ENCODE data around the gene VTCN1.
"Not testable (repeated sequence)": the region's sequence is repeated elsewhere in the genome, so short reads cannot be mapped to it uniquely, and the experiment has no call there.

Gene VTCN1

GRCh38 chr1:117122330-117123025 is 88.2 kb downstream of the VTCN1 start:
- no peak for DNase-seq (ENCODE audit: low read depth)

GRCh38 chr1:117121589-117122329 is 89.0 kb downstream of the VTCN1 start, which contains the start of gene TRIM45:
Gene TRIM45 (minus strand): TSS chr1:117121749. CDS start chr1:117121201, 548 bp downstream.
- DNase-seq (ENCODE audit: low read depth): peak; percentile 97

DNA sequence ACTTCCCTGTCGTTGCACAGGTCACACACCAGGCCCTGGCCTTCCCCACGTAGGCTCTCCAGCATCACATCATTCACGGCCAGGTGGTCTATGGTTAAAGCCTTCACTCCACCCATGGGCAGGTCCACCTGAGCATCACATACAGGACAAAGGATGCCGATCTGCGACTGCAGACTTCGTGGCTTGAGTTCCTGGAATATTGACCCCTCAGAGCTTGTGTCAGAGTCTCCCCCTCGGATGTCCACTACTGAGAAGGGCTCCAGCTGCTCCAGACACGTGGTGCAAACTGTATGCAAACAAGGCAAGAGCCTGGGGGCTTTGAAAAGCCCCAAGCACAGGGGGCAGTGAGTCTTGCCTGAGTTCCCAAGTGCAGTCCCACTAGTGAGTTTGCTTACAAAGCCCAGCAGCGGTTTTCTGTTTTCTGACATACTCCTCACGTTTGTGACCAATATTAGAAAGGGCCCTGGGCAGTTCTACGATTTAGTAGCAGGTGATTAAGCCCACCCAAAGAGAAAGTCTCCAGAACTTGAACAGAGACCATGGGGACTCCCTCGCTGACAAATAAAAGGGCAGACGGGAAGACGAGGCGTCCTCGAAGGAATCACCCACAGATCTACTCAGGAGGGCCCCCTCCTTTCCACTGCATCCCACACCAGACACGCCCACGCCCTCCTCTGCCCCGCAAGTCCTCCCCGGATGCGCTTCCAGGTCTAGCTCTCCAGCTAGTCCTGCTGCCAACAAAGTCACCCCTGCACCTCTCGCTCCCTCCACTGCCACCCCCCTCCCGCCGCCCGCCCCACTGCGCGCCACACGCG is 89.7 kb downstream of the VTCN1 start:
- no peak for DNase-seq (ENCODE audit: low read depth)

DNA sequence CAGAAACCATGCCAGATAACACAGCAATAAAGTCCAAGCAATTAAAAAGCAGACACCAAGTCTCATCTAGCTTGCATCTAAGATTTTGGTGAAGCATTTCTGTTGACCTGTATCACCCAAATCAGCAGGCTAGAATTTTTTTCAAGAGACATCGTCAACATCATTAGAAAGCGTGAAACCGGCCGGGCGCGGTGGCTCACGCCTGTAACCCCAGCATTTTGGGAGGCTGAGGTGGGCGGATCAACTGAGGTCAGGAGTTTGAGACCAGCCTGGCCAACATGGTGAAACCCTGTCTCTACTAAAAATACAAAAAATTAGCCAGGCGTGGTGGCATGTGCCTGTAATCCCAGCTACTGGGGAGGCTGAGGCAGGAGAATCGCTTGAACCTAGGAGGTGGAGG is 91.6 kb downstream of the VTCN1 start:
- DNase-seq (ENCODE audit: low read depth): not testable (repeated sequence)

DNA sequence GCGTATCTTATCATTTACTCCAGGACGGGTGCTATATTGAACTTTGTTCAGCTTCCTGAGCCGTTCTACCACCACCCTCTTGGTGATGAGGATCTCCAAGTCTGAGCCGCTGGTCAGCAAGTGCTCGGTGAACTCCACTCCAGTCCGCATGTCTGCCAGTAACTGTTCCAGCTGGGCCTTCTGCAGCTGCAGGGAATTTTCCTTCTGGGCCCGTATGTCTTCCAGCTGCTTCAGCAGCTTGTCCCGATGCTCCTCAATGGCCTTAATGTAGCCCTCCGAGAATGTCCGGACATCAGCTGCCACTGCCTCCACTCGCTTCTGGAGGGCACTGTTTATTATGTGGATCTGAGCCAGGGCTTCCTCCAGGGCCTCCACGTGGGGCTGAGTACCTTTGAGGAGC is 92.6 kb downstream of the VTCN1 start:
- DNase-seq (ENCODE audit: low read depth): no peak

DNA sequence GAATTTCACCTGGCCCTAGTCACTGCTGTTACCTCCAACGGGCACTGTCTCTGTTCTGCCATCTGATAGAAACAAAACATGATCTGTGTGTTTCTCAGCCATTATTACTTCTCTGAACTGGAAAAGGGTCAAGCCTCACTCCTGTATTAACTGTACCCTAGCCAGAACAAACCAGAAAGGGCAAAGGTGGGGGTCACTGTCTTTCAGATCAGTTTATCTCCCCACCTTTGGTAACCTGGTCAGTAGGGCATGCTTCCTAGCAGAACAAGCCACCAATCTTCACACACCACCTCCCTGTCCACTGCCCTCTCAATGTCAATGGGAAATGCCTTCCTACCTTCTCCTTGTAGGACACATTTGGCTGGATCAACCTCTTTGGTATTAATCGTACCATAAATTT is 93.0 kb downstream of the VTCN1 start:
- no peak for DNase-seq (ENCODE audit: low read depth)

- no peak for DNase-seq (ENCODE audit: low read depth)
Observed at GRCh38 chr1:117116784-117117130, 94.0 kb downstream of the VTCN1 start.

DNA sequence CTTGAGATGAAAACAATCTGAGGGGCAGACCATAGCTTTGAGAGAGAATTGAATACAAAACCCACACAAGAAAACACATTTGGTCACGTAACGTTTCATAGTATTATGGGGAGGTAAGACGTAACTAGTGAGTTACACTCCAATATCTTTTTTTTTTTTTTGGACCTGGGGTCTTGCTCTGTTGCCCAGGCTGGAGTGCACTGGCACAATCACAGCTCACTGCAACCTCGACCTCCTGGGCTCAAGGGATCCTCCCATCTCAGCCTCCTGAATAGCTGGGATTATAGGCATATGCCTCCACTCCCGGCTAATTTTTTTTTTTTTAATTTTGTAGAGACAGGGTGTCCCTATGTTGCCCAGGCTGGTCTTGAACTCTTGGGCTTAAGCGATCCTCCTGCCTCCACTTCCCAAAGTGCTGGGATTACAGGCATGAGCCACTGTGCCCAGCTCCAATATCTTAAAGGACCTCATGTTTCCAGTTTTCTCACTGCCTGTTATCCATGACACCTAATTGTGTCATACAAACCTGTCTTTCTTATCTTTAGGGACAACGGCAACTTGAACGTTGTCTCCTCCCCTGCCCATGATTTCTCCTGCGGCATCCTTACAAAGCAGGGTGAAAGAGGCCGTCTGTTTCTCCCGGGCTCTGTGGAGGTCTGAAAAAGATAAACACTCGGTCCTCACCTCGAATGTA is 94.5 kb downstream of the VTCN1 start:
- no peak for DNase-seq (ENCODE audit: low read depth)

- no peak for DNase-seq (ENCODE audit: low read depth)
Observed at GRCh38 chr1:117114877-117115276, 95.8 kb downstream of the VTCN1 start.

- DNase-seq (ENCODE audit: low read depth): no peak
Observed at GRCh38 chr1:117113199-117113598, 97.5 kb downstream of the VTCN1 start.

DNA sequence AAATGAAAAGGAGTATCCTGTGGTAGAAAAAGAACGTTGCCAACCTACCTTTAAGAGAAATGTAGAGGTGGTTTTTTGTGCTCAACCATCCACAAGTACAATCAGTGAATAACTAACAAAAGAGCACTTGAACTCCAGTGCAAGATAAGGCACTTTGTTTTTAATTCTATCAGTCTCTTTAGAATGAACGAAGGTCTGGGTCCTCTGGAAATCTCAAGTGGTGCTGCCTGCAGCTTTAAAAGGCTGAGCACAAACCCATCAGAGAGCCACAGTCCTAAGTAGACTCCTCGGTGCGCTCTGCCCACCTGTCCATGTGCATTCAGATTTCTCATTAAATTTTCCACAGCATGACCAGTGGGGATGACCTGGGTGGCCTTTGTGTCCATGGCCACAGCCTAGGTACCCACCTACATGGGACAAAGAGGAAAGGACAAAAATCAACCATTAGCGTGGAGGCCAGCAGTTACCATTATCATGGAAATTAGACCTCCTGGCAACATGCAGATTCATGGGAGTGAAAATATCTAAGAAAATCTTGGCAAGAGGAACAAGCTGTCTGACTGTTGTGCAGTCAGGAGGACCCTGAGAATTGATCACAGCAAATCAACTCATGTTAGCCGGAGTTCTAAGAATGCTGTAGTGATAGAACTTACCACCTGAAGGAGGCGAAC is 98.5 kb downstream of the VTCN1 start:
- no peak for DNase-seq (ENCODE audit: low read depth)

DNA sequence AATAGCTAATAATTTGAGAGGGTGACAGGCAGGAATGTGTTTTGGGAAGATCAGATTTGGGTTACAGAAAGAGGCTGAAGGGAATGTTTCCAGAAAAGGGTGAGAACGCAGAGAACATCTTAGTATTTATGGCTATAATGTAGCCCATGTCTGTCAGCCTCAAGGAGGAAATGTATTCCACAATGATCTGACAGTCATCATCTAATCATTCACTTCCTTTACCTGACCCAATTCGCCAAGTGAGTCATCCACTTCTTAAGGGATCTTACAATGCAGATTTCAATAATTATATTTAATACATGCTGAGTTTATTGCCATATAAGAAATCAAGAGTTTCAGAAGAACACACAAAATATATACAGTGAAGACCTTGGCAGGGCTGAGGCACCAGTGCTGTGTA is 100.0 kb downstream of the VTCN1 start:
- no peak for DNase-seq (ENCODE audit: low read depth)

- no peak for DNase-seq (ENCODE audit: low read depth)
Observed at GRCh38 chr1:117107364-117107763, 103.4 kb downstream of the VTCN1 start.

- DNase-seq (ENCODE audit: low read depth): no peak
Observed at GRCh38 chr1:117106478-117106877, 104.2 kb downstream of the VTCN1 start.

DNA sequence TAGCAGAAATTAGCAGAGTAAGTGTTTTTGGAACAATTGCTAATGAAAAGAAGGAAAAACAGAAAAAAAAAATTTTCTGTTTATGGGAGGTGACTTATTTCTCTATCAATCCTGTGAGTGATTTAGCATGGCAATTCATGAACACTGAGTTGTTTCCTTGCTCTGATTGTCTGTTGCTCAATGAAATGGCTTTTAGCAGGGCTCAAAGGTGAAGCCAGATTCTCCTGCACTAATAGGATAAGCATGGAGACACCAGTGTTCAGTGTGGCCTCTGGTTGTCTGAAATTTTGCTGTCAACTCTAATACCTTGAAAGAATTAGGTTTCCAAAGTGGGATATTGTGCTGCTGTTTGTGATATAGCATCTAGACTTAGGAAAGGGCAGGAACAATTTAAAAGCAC is 105.0 kb downstream of the VTCN1 start:
- DNase-seq (ENCODE audit: low read depth): no peak

- no peak for DNase-seq (ENCODE audit: low read depth)
Observed at GRCh38 chr1:117104986-117105385, 105.7 kb downstream of the VTCN1 start.

DNA sequence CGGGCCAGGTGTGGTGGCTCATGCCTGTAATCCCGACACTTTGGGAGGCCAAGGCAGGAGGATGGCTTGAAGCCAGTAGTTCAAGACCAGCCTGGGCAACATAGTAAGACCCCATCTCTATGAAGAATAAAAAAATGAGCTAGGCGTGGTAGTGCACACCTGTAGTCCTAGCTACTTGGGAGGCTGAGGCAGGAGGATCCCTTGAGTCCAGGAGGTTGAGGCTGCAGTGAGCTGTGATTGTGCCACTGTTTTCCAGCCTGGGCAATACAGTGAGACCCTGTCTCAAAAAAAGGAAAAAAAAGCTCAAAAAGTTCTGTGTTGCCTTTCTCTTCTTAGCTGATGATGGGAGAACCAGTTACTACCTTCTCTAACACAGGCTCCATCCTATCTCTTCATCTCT is 108.9 kb downstream of the VTCN1 start:
- DNase-seq (ENCODE audit: low read depth): not testable (repeated sequence)

- no peak for DNase-seq (ENCODE audit: low read depth)
Observed at GRCh38 chr1:117101334-117101733, 109.4 kb downstream of the VTCN1 start.

- DNase-seq (ENCODE audit: low read depth): no peak
Observed at GRCh38 chr1:117098287-117098890, 112.3 kb downstream of the VTCN1 start.

GRCh38 chr1:117097443-117097842 is 113.3 kb downstream of the VTCN1 start:
- DNase-seq (ENCODE audit: low read depth): no peak

DNA sequence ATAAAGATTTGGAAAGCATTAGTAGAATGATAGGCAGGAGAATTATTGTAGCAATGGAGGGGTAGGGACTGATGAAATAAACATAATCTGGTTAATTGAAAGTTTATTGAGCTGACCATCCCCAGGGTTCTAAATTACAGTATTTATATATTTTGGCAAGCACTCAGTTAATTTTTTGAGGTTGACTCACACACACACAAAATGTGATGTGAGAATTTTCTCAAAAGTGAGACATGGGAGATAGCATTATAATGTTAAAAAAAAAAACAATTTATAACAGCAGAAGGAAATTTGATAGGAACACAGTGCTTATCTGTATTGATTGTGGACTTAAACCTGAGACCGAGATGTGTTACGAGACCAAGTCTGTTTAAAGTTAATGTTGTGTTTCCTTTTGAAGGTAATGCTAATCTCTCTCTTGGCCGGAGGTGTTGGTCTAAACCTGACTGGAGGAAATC is 113.7 kb downstream of the VTCN1 start:
- DNase-seq (ENCODE audit: low read depth): no peak

All from HS-27A (cell line).